NCI-H187 treated with DMSO at 0.1 percent for 48 hours (cell line): ENCODE measurements around the gene C2CD5.
"Not testable (repeated sequence)": the region's sequence is repeated elsewhere in the genome, so short reads cannot be mapped to it uniquely, and the experiment has no call there.

Source experiments
- DNase-seq: peaks from one replicate; lab custom pipeline; 2025; lab: John Stamatoyannopoulos, UW

Gene C2CD5

DNA sequence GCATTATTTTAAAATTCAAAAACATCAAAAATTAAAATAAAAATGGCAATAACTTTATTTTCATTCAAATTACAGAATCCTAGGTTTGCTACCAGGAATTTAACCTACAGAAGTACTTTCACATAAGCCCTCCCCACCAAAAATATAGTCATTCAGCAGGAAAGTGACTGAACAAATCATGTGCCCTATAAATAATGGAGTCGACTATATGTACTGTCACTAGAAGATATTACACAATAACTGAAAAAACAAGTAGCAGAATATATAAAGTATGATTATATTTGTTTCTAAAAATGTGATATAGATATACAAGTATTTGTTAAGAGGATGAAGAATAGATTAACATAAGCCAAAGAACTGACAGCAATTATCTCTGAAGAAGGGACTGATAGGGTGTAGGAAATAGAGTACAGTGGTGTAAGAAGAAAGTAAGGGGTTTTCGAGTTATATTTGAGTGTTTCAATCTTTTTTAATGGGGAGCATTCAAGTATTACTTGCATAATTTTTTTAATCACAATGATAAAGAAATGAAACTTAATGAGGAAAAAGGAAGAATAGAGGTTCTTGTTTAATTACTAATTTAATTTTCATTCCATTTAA is 7.9 kb downstream of the C2CD5 start:
- DNase-seq = no peak

DNA sequence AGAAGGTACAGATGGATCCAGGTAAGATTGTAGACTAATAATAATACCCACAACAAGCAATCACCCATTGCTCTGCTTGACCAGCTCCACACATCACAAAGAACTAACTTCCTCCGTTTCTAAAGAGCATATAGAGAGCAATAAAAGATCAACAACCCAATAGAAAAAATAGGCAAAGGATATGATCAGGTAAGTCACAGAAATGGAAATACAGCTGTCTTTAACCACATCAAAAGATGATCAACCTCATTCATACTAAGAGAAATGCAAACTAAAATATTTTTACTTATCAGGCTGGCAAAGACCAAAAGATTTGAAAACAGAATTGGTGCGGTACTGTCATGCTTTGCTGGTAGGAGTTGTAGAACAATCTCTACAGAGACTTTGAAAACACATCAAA is 8.9 kb downstream of the C2CD5 start:
- DNase-seq = no peak

DNA sequence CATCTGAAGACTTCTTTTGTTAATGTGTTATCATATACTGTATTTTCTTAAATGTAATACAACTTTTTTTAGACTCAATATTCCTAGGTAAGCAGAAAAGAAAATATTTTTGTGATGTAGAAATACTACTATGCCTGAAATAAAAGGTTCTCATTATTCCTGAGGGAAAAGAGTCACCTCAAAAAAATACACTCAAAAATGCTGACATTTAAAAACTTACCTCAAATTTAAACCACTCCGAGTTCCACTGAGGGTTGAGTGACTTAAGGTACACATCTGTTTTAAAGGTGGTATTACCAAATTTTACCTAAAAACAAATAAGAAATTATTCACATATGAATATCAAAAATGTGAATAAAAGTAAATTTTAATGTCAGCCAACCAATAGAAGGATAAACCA is 9.3 kb downstream of the C2CD5 start:
- no peak for DNase-seq

DNA sequence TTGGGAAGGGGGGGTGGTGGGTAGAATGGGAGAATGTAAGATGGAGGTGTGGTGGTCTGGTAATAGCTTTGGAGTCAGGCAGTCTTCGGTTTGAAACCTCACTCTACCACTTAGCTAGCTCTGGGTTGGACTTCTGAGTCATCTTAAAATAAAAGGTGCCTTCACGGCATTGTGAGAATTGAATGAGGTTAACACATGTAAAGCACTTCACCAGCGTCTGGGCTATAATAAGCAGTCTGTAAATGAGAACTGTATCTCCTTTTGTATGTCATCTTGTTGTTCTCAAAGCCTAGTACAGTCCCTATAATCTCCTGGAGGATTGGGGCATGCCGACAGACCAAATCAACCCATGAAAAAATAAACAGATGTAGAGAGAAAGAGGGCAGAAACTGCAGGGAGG is 11.2 kb downstream of the C2CD5 start:
- peak; percentile 85 for DNase-seq

DNA sequence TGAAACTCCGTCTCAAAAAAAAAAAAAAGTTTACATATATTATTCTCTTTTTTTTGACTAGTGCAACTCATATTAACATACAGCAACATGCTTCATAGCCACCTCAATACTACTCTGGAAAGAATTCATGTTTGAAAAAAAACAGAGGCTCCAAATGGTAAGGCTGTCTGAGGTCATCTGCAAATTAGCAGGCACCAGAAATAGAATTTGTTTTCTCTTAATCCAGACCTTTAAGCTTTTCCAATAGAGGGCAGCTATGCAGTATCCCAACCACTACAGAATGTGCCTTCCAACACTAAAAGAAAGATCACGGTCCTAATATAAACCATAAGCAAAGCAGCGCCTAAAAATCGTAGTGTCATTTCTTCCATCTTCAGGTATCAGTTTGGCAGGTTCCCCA is 12.0 kb downstream of the C2CD5 start:
- no peak for DNase-seq

DNA sequence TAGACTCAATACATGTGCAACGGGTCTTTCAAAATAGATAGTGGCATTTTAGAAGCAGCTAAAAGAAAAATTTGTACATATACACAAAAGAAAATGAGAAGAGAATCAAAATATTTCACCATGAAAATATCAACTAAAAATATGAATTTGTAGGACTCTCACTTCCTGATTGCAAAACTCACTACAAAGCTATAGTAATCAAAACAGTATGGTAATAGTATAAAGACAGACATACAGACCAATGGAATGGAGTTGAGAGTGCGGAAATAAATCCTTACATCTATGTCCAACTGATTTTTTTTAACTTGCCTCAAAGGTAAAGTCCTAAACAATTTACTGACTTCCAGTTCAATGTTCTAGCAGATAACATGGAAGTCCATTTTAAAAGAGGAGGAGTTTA is 13.1 kb downstream of the C2CD5 start:
- no peak for DNase-seq

DNA sequence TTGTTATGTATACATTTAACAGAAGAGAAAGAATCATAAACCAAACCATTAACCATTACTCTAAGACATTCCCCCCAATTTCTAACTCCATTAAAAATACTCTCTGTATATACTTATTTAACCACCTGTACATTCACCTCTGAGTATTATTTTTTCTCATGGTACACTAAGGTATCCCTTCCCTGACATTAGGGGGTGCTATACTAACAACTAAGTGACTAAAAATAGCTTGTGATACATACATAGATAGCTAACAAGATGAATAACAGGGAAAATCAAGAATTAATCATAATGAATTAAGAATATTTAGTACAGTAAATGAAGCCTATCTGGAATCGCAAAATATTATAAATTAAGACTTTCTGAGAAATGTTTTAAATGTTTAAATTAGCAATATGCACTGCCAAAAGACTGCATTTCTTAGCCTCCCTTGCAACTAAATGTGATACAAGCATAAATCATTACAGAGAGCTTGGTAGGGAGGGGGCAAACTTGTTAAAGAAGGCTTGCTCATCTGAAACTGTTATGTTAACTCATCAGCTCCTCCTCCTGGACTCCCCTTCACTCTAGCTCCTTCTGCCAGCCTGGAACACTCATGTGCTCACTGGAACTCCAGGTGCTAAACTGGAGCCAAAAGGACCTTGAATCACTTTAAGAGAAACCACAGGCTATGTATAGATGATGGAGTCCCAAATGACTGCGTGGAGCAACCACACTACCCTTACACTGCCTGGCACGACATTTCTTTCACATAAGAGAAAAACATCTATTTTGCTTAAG is 14.9 kb downstream of the C2CD5 start:
- DNase-seq = no peak

DNA sequence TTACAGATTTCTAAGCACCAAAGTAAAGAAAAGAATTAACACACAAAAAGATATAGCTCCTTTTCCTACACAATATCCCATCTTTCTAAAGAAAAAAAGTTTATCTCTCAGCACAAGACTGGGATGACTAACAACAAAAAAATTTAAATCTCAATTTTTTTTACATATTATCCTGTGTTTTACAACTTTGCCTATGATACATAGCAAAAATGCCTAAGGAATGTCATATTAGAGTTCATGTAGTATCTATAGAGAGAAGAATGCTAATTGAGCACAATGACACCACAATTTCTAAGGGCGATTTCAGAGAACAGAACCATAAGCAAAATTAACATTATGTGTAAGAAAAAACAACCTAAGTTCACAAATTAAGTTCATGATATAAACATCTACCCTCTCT is 16.3 kb downstream of the C2CD5 start:
- DNase-seq = no peak

DNA sequence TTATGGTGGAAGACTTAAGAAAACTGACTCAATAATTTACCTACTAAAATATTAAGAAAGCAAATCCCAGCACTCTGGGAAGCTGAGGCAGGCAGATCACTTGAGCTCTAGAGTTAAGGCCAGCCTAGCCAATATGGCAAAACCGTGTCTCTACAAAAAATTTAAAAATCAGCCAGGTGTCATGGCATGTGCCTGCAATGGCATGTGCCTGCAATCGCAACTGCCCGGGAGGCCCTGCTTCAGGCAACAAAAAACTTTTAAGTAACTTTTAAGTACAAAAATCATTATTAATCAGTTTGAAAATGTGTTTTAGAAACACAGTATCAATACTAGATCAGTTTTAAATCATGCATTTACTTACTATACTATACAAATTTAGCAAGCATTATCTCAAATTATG is 17.5 kb downstream of the C2CD5 start:
- DNase-seq = no peak

DNA sequence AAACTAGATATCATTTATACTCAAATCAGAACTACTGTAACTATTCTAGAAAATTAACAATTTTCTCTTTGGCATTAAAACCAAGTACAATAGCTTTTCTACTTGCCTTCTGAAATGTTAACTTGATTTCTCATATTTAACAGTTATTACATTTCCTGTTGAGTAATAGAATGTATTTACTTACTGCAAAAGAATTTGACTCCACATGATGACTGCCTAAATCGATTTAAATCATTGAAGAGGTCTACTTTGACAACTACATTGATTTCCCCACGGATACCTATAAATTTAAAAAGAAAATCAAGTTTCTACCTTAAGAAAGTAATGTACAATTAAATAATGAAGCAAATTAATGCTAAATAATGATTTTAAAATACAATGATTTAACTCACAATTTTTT is 18.9 kb downstream of the C2CD5 start:
- no peak for DNase-seq

DNA sequence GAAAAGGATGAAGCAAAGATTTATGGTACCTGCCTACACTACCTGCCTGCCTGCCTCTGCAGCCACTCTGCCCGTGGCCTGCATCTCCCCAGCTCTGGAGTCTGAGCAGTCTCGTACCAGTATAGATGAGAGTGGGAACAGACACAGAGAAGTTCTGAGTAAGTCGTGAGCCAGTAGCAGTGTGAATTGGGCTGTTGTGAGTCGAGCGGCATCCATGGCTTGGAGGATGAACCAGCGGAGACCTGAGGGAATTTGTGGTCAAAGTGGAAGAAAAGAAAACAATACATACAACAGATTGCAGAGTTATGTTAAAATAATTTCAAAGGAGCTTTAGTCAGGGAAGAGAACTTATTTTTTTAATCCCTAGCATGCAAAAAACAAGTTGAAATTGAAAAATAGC is 25.3 kb downstream of the C2CD5 start:
- DNase-seq = no peak

DNA sequence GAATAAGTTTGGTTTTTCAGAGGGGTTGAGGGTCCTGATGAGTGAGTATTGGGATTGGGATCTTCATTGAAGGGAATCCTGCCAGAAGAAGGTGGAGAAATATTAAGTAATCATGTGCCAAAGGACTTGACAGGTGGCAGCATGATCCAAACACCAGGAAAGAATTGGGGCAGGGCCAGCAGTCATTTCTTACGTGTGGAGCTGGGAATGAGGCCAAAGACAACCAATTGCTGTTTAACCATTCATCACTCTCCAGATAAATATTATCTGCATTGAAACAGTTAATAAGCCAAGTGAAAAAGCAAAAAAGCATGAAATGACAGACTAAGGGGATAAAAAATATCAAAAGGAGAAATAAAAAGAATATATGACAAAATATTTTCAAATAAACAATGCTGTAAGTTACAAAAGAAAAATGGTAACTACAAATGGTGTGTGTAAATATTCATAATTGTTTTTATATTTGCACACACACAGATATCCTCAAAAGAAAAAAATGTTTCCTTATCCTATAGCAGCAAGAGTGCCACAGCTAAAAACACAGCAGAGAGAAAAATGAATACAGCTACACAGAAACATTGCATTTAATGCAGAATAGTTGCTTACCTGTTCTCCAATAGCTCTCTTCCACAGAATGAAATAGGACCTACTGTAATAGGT is 26.2 kb downstream of the C2CD5 start:
- no peak for DNase-seq

DNA sequence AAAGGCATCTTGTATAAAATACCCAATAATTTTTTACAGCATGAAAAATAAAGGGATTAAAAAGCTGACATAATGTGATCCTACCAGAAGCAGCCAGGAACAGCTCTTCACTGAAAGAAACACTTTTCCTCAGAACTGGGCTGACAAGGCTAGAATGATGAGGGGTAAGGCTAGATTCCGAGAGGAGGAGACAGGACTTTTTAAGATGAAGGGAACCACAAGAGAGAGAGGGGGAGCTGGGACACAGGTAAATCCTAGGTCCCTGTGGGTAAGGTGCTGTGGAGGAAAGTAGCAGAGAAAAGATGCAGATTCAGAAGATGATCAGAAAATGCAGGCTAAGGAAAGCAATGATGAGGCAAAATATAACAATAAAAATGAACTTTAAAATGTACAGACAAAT is 29.5 kb downstream of the C2CD5 start:
- no peak for DNase-seq

DNA sequence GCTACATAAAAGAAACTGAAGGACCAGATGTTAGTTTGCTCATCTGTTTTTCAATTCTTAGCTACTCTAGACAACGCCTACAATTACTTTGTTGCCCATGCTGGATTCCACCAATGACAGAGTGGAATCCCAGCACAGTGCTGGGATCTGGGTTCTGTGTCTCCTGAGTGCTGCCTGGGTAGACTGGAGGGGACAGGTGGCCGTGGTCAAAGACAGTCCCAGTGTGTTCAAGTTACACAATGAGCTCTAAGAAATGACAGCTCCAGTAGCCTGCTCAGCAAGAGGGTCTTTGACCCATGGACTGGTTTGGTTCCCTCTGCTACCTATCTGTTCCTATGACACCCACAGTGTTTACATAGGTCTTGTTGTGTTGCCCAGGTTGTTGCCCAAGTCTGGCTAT is 38.5 kb downstream of the C2CD5 start:
- DNase-seq = no peak

DNA sequence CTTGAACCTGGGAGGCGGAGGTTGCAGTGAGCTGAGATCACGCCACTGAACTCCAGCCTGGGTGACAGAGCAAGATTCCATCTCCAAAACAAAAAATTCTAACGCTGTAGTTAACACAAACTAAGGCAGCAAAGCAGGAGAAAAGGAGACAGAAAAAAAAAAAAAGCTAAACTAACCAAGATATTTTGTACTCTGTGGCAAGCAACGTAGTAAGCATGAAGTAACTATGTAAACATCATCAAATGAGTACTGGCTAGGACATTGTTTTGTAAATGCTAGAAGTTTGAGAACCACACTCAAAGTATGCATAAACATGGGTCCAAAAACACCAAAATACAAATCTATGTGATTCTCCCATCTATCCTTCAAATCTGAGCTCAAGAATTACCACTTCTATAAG is 44.2 kb downstream of the C2CD5 start:
- no peak for DNase-seq

DNA sequence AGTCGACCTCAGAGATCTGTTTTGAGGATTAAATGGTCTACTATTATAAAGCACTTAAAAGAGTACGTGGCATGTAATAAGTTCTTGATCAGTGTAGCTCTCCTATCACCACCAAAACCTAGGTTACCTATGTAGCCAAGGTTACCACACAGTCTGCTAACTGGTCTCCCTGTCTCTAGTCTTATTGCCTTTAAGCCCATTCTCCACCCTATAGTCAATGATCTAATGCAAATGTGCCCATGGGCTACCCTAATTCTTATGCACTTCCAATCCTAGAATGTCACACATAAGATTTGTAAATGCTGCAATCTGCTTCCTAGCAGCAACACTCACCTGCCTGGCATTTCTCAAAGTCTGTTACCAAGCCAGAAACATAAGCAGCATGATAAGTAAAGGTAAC is 44.9 kb downstream of the C2CD5 start:
- no peak for DNase-seq

DNA sequence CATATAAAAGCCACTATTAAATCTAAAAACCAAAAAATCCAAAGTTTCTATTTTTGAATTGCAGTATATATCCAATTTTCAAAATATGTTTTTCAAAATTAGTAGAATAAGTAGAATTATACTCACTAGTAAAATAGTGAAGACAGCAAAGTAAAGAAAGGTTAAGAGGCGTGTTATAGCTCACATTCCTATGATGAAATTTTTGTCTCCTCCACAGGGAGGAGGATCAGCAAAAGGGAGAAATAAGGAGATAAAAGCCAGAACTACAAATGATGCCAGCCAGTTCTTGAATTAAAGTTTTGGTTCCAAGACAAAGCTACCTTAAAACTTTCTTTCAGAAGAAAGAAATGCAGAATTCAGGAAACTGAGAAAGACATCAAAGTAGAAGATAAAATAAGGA is 50.0 kb downstream of the C2CD5 start:
- DNase-seq = no peak

DNA sequence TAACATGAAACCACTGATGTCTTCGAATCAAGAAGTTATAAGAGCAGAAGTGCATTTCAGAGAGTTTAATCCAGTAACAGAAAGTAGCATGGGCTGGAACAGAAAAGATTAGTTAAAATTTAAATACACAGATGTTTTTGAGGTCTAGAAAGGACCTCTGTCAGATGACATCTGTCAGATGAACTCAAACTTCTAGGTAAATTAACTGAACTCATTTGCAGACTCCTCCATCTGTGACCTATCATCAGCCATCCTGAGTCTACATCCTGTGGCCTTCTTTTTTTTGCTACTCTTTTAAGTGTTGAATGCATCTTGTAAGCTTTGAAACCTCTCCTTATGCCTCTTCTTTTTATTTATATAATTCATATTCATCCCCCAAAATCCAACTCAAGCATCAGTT is 53.3 kb downstream of the C2CD5 start:
- DNase-seq = no peak

DNA sequence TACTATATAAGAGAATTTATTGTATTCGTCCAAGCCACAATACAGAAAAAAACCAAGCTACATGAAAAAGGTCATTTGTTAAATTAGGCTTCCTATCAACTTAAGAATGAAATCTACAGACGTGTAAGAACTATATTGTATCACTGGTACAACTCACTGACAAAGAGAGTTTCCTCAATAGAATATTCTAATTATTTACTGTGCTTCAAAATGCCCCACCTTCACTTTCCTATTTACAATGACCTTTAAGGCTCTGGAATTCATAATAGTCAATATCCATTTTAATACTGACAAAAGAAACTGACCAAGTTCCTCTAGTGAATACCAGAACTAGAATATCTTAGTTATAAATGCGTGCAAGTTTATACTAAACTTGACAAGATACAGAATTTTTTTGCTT is 55.9 kb downstream of the C2CD5 start:
- no peak for DNase-seq

DNA sequence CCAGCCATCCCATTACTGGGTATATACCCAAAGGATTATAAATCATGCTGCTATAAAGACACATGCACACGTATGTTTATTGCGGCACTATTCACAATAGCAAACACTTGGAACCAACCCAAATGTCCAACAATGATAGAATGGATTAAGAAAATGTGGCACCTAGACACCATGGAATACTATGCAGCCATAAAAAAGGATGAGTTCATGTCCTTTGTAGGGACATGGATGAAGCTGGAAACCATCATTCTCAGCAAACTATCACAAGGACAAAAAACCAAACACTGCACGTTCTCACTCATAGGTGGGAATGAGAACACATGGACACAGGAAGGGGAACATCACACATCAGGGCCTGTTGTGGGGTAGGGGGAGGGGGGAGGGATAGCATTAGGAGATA is 56.7 kb downstream of the C2CD5 start:
- not testable (repeated sequence) for DNase-seq

DNA sequence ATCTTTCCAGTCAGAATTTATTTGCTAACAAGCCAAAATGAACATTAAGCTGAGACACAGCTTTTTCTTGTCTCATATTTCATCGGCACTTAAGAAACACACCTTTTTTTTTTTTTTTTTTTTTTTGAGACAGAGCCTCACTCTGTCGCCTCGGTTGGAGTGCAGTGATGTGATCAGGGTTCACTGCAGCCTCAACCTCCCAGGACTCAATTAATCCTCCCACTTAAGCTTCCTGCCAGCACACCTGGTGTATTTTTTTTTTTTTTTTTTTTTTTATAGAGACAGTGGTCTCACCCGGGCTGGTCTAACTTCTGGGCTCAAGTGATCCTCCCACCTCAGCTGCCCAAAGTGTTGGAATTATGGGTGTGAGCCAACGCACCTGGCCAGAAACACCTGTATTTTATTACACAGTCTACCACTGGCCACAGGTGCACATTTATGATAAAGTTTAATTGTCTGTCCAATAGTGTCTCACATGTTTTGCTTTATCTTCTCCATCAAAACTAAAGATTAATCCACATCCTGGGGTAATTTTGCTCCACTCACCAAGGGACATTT is 62.7 kb downstream of the C2CD5 start:
- no peak for DNase-seq

DNA sequence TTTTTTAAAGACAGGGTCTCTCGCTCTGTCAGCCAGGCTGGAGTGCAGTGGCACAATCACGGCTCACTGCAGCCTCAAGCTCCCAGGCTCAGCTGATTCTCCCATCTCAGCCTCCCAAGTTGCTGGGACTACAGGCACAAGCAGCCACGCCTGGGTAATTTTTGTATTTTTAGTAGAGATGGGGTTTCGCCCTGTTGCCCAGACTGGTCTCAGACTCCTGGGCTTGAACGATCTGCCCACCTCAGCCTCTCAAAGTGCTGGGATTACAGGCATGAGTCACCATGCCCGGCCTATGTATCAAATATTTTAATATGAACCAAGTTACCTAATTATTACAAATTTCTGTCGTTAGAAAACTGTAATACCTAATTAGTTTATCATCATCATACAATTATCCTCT is 63.5 kb downstream of the C2CD5 start:
- not testable (repeated sequence) for DNase-seq

DNA sequence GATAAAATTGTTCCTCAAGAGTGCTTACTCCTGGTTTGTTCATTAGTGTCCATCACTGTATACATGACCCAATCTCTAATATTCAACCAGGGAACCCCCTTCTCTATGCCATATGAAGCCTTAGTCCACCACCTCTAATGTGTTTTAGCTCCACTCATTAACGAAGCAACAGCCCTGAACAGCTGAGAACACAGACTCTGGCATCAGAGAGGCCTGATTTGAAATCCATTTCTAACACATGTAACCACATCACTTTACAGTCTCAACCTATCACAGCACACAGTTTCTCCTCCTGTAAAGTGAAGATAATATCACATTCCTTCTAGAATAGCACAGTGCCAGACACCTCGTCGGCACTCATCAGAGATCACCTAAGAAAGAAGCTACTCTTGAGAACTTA is 64.3 kb downstream of the C2CD5 start:
- DNase-seq = no peak
